ENCODE measurements around the gene DNAH10. TPM values are rescaled to one million over a fixed set of nuclear protein-coding genes. Genes with fewer than 3 reads are reported as not detected.

The DNAH10 gene
- total RNA-seq, 1 donor from 2014 or later: 0.51 TPM

DNA sequence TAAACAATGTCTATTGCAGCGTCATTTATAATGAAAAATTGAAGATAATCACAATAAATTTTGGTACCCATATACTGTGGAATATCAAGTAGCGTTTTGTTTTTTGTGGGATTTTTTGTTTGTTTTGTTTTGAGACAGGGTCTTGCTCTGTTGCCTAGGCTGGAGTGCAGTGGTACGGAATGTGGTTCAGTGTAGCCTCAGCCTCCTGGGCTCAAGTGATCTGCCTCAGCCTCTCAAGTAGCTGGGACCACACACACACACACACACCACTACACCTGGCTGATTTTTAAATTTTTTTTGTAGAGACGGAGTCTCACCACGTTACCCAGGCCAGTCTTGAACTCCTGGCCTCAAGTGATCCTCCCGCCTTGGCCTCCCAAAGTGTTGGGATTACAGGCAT is 217.5 kb downstream of the DNAH10 start:
- POLR2A ChIA-PET: no interaction called here
- TF ChIP-seq, protein P1, sequence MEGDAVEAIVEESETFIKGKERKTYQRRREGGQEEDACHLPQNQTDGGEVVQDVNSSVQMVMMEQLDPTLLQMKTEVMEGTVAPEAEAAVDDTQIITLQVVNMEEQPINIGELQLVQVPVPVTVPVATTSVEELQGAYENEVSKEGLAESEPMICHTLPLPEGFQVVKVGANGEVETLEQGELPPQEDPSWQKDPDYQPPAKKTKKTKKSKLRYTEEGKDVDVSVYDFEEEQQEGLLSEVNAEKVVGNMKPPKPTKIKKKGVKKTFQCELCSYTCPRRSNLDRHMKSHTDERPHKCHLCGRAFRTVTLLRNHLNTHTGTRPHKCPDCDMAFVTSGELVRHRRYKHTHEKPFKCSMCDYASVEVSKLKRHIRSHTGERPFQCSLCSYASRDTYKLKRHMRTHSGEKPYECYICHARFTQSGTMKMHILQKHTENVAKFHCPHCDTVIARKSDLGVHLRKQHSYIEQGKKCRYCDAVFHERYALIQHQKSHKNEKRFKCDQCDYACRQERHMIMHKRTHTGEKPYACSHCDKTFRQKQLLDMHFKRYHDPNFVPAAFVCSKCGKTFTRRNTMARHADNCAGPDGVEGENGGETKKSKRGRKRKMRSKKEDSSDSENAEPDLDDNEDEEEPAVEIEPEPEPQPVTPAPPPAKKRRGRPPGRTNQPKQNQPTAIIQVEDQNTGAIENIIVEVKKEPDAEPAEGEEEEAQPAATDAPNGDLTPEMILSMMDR (IDR thresholded peaks at IDR 0.05): no peak
- no peaks in the 10 kb centered on the region for H3K27me3 Mint-ChIP-seq
- no peak overlapping the region for H3K27ac Mint-ChIP-seq
- intact Hi-C loops (cut with micrococcal nuclease): loop anchor here (10.0 kb wide), 2 partner anchors 745 to 1715 kb away; partner anchors contain the start of genes MPHOSPH9, MTRFR and VPS33A
- H3K4me1 Mint-ChIP-seq: peaks cover 7% of the 10 kb centered on the region
- H3K4me3 Mint-ChIP-seq: no peak overlapping the region
- peaks cover 16% of the 10 kb centered on the region for H3K36me3 Mint-ChIP-seq (ENCODE audit: low read depth)
- DNase-seq (no peak), ATAC-seq (ENCODE audit: low read depth) (no peak)
- no peaks in the 10 kb centered on the region for H3K9me3 Mint-ChIP-seq
- CTCF ChIA-PET: no interaction called here

DNA sequence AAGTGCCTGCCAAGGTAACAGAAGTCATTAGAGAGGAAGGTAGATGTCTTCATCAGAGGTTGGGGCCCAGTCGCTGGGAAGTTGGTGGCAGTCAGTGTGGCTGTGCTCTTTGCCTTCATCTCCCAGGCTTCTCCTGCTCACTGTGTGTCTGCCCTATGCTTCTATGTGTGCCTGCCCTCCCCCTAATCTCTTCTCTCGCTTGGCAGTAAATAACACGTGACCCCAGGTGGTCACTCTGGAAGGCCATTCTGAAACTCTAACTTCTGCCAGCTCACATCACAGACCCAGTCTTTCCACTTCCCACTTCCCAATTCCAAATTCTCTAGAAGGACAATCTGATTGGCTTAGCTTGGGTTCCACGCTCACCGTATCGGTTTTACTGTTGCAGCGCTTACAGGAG is 220.2 kb downstream of the DNAH10 start:
- ChIA-PET POLR2A (interaction anchor here (0.6 kb wide), 1 partner anchor 10 kb away, joined by 4 read pairs; the partner anchor contains the start of gene CCDC92), CTCF (interaction anchor here (1.3 to 3.2 kb wide), 2 partner anchors 18 to 78 kb away, joined by 3 to 34 read pairs; no protein-coding TSS in a partner anchor)
- H3K9me3 Mint-ChIP-seq: no peaks in the 10 kb centered on the region
- no peak for DNase-seq
- H3K4me1 Mint-ChIP-seq: peaks cover 15% of the 10 kb centered on the region
- TF ChIP-seq, protein P1 (IDR thresholded peaks at IDR 0.05): no peak
- H3K4me3 Mint-ChIP-seq: no peak overlapping the region
- peaks cover 7% of the 10 kb centered on the region for H3K36me3 Mint-ChIP-seq (ENCODE audit: low read depth)
- ATAC-seq (ENCODE audit: low read depth): no peak
- no peak overlapping the region for H3K27ac Mint-ChIP-seq
- H3K27me3 Mint-ChIP-seq: no peaks in the 10 kb centered on the region
- intact Hi-C loops (cut with micrococcal nuclease): loop anchor here (5.0 to 10.0 kb wide), 2 partner anchors 220 to 347 kb away; partner anchors contain the start of genes DNAH10, EIF2B1 and GTF2H3

DNA sequence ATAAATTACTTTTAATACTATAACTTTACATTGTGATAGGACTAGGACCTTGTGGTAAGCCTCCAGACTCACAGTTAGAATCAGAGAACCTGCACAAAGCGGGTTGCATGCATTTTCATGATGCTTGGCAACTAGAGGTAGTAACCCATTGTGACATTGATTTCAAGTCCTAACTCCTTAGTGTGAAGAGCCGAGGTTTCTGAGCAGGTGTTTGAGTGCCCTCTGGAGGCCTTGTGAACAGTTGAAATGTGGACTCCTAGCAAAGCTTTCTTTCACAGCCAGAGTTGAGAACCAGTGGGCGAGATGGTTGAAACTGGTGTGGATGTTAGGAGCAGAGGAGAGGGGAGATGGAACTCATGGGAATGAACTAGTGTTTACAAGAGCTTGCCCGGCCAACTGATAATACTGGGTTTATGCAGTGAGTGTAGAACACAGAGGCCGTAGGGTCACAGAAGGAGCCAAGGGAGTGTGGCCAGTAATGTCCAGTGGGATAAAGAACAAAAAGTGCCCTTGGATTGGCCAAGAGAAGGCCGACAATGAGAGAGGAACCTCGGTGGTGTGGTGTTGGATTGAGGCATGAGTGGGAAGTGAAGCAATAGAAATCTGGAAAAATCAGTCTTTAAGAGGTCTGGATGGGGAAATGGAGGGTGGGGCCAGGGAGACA is 221.9 kb downstream of the DNAH10 start:
- Mint-ChIP-seq H3K9me3 (no peaks in the 10 kb centered on the region), H3K27me3 (no peaks in the 10 kb centered on the region), H3K4me3 (no peak overlapping the region), H3K4me1 (peaks cover 21% of the 10 kb centered on the region), H3K27ac (no peak overlapping the region), H3K36me3 (ENCODE audit: low read depth) (peaks cover 19% of the 10 kb centered on the region)
- DNase-seq (no peak), ATAC-seq (ENCODE audit: low read depth) (peak; percentile 66)
- ChIA-PET POLR2A (no interaction called here), CTCF (interaction anchor here (0.6 to 3.2 kb wide), 7 partner anchors 10 to 761 kb away, joined by 3 to 34 read pairs (median 4); no protein-coding TSS in a partner anchor)
- TF ChIP-seq, protein P1 (IDR thresholded peaks at IDR 0.05): no peak
- intact Hi-C loops (cut with micrococcal nuclease): loop anchor here (1.0 to 10.0 kb wide), 4 partner anchors 79 to 349 kb away; partner anchors contain the start of genes DNAH10, EIF2B1 and GTF2H3

DNA sequence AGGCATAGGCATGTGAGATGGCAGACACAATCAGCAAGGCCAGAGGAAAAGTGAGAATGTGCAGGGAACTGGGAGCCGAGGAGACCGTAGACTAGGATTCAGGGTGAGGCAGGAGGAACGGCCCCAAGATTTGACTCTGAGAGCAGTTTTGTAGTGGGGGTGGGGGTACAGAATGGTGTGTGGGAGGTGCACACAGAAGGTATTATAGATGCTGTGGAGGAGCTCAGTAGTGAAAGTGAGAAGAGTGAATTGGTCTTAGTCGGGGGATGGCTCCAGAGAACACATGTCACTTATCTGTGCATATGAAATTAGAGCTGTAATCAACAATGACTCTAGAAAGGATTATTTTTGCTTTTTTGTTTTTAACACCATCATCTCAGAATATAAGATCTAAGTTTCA is 222.8 kb downstream of the DNAH10 start:
- CTCF ChIA-PET: interaction anchor here (0.9 to 3.2 kb wide), 4 partner anchors 24 to 80 kb away, joined by 3 to 34 read pairs (median 4); no protein-coding TSS in a partner anchor
- Mint-ChIP-seq H3K27ac (no peak overlapping the region), H3K36me3 (ENCODE audit: low read depth) (peaks cover 28% of the 10 kb centered on the region), H3K27me3 (no peaks in the 10 kb centered on the region), H3K9me3 (no peaks in the 10 kb centered on the region), H3K4me3 (no peak overlapping the region), H3K4me1 (peaks cover 26% of the 10 kb centered on the region)
- TF ChIP-seq, protein P1 (IDR thresholded peaks at IDR 0.05): no peak
- POLR2A ChIA-PET: no interaction called here
- DNase-seq (no peak), ATAC-seq (ENCODE audit: low read depth) (no peak)
- intact Hi-C loops (cut with micrococcal nuclease): loop anchor here (1.0 to 10.0 kb wide), 4 partner anchors 80 to 350 kb away; partner anchors contain the start of genes DNAH10, EIF2B1 and GTF2H3

Other genes with a start within 250 kb of the DNAH10 start
- 0.67 and 0.69 TPM in 2 replicates for gene RILPL1, start 228.6 kb upstream of the DNAH10 start, total RNA-seq
- gene TMED2, start 177.7 kb upstream of the DNAH10 start, total RNA-seq: 92.5 and 108 TPM in 2 replicates
- 28.8 and 35.0 TPM in 2 replicates for gene DDX55, start 160.2 kb upstream of the DNAH10 start, total RNA-seq
- gene EIF2B1, start 128.6 kb upstream of the DNAH10 start, total RNA-seq: 67.3 and 79.7 TPM in 2 replicates
- 33.8 and 36.2 TPM in 2 replicates for gene GTF2H3, start 128.5 kb upstream of the DNAH10 start, total RNA-seq
- 10.3 and 11.9 TPM in 2 replicates for gene TCTN2, start 91.2 kb upstream of the DNAH10 start, total RNA-seq
- 54.9 and 57.8 TPM in 2 replicates for gene ATP6V0A2, start 49.9 kb upstream of the DNAH10 start, total RNA-seq
- 21.5 and 23.7 TPM in 2 replicates for gene CCDC92, start 210.5 kb downstream of the DNAH10 start, total RNA-seq
- gene ZNF664, start 210.9 kb downstream of the DNAH10 start, total RNA-seq: 35.6 and 40.7 TPM in 2 replicates